Transverse colon (tissue), 4 donors: ENCODE measurements around the gene DSP. TPM values are rescaled to one million over a fixed set of nuclear protein-coding genes. Genes with fewer than 3 reads are reported as not detected.

Source experiments
- DNase-seq: peaks from one replicate; pipeline ENCODE4 v3.0.0-alpha.2; 2019
- H3K27ac ChIP-seq, 4 donors: fragments of 200-600 bp; sonication (generic); 2 replicates each; pipeline ENCODE4 v1.5.1; 2016 to 2018; ENCODE audit warnings: inconsistent platforms in 4 of 4
- H3K27me3 ChIP-seq: fragments of 200-600 bp; sonication (generic); 2 replicates; pipeline ENCODE4 v1.5.1; 2017; ENCODE audit warnings: inconsistent platforms
- H3K36me3 ChIP-seq, 4 donors: fragments of 200-600 bp; sonication (generic); 2 replicates each; pipeline ENCODE4 v1.5.1; 2017 to 2019; ENCODE audit warnings: inconsistent platforms in 4 of 4
- H3K4me1 ChIP-seq, 4 donors: fragments of 200-600 bp; sonication (generic); 2 replicates each; pipeline ENCODE4 v1.5.1; 2017 to 2020; ENCODE audit warnings: inconsistent platforms in 4 of 4
- H3K4me3 ChIP-seq, 4 donors: fragments of 200-600 bp; sonication (generic); 1 replicate in 1 of 4; 2 replicates in 3 of 4; pipeline versions ENCODE4 v1.5.1 to v1.6.1; 2017 to 2019; ENCODE audit warnings: inconsistent platforms in 4 of 4
- H3K9me3 ChIP-seq, 2 donors: fragments of 200-600 bp; sonication (generic); 2 replicates each; pipeline ENCODE4 v1.5.1; 2017 to 2019; ENCODE audit warnings: inconsistent platforms in 2 of 2
- EP300 ChIP-seq: sonication (generic); formaldehyde crosslinking; IDR thresholded peaks from one replicate; pipeline ENCODE4 v1.6.1; 2017; ENCODE audit warnings: antibody characterized with exemption, low read depth
- POLR2A ChIP-seq: fragments of 450-650 bp; IDR thresholded peaks from one replicate; pipeline ENCODE4 v1.6.1; 2016; ENCODE audit warnings: antibody characterized with exemption, mild to moderate bottlenecking, moderate library complexity
- POLR2AphosphoS5 ChIP-seq, 3 donors: sonication (generic); formaldehyde crosslinking; IDR thresholded peaks; one replicate each; pipeline ENCODE4 v1.6.1; 2016; ENCODE audit warnings: antibody characterized with exemption in 3 of 3
- WGBS, 2 donors: methylation state at CpG; one replicate each; pipeline ENCODE4 v1.1.5; 2018; ENCODE audit warnings: low coverage in 1 of 2; 5-methylcytosine and 5-hydroxymethylcytosine counted together
- in situ Hi-C, 4 donors: fragments of 200-750 bp; cut with MboI; loops; one replicate each; pipeline versions ENCODE4 v1.15.0 to v1.15.1; 2017; ENCODE audit warnings: low sequenced_read_pairs in 3 of 4, low pct_ligation_motif_present in 1 of 4, low pct_unique_long_range_greater_than_20kb in 1 of 4
- intact Hi-C: fragments of 100-400 bp; cut with DNase I; formaldehyde crosslinking; loops from one replicate; pipeline ENCODE4 v1.15.1; 2023; ENCODE audit warnings: low total_unique reads
- total RNA-seq, 4 donors: library from RNA; depleted of rRNA; stranded (reverse); fragments of >200 nt; gene quantifications; one replicate each; pipeline ENCODE4 v1.1.0, GENCODE V29; 2016
- TF ChIP-seq, protein P1 (sequence below), 5 experiments: fragments of 200-600 bp in 3 of 5; fragments of 450-650 bp in 2 of 5; sonication (generic) in 3 of 5; IDR thresholded peaks; 1 replicate in 2 of 5; 2 replicates in 3 of 5; pipeline ENCODE4 v1.5.1; 2016 to 2017; ENCODE audit warnings: antibody characterized with exemption in 5 of 5, inconsistent platforms in 3 of 5, mild to moderate bottlenecking in 2 of 5, moderate library complexity in 1 of 5

The DSP gene
- total RNA-seq, 4 donors from 2014 or later, result 160 to 243 (median 202) TPM

DNA sequence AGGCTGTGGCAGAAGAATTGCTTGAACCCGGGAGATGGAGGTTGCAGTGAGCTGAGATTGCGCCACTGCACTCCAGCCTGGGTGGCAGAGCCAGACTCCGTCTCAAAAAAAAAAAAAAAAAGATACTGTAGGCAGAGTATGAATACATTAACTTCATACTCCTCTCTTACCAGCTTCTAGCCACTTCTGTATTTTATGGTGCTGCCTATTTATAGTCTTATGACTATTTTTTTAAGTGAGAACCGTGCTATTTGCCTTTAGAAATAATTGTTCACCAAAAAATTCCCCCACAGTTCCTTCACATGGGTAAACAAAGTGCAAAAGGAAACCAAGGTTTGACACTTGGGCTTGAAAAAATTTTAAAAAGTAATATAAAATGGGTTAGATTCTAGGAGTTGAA is 47.0 kb downstream of the DSP start:
- peaks cover 3 to 58% (median 31%) of the 10 kb centered on the region in 4 donors for H3K4me1 ChIP-seq

GRCh38 chr6:7589221-7589620 is 47.8 kb downstream of the DSP start:
- intact Hi-C loops, result no loop called here
- in situ Hi-C loops, result loop anchor here in 2 of 4 donors (25.0 kb wide), 2 partner anchors 177 to 902 kb away; no protein-coding TSS in a partner anchor
- Histone ChIP-seq H3K4me1 (peaks cover 3 to 58% (median 31%) of the 10 kb centered on the region in 4 donors), H3K4me3 (peak overlapping the region in 1 of 4 donors; percentile 95), H3K27me3 (no peaks in the 10 kb centered on the region), H3K9me3 (no peaks in the 10 kb centered on the region), H3K27ac (peak overlapping the region; percentile 75 to 87 (median 87)), H3K36me3 (peaks cover 0 to 4% (median 1%) of the 10 kb centered on the region in 4 donors)
- DNase-seq, result no peak
- 82 to 87% methylated on average over 3 of the region's 3 CpGs for WGBS, 2 donors
- TF ChIP-seq, protein P1, sequence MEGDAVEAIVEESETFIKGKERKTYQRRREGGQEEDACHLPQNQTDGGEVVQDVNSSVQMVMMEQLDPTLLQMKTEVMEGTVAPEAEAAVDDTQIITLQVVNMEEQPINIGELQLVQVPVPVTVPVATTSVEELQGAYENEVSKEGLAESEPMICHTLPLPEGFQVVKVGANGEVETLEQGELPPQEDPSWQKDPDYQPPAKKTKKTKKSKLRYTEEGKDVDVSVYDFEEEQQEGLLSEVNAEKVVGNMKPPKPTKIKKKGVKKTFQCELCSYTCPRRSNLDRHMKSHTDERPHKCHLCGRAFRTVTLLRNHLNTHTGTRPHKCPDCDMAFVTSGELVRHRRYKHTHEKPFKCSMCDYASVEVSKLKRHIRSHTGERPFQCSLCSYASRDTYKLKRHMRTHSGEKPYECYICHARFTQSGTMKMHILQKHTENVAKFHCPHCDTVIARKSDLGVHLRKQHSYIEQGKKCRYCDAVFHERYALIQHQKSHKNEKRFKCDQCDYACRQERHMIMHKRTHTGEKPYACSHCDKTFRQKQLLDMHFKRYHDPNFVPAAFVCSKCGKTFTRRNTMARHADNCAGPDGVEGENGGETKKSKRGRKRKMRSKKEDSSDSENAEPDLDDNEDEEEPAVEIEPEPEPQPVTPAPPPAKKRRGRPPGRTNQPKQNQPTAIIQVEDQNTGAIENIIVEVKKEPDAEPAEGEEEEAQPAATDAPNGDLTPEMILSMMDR (IDR thresholded peaks at IDR 0.05), result no peak
- TF ChIP-seq EP300 (no peak), POLR2A (no peak), POLR2AphosphoS5 (IDR thresholded peaks at IDR 0.05) (no peak)

More for the DNA sequence above, 47.0 kb downstream of the DSP start:
- H3K27ac ChIP-seq, result peak overlapping the region in 3 of 4 donors; percentile 73 to 79 (median 76)
- H3K27me3 ChIP-seq, result no peaks in the 10 kb centered on the region
- no peak for DNase-seq
- H3K36me3 ChIP-seq, result peaks cover 0 to 8% (median under 1%) of the 10 kb centered on the region in 4 donors
- in situ Hi-C loops (loop anchor here in 2 of 4 donors (25.0 kb wide), 2 partner anchors 176 to 901 kb away; no protein-coding TSS in a partner anchor), intact Hi-C loops (no loop called here)
- TF ChIP-seq, protein P1 (IDR thresholded peaks at IDR 0.05), result no peak
- TF ChIP-seq POLR2AphosphoS5 (IDR thresholded peaks at IDR 0.05), result no peak
- TF ChIP-seq EP300, result no peak
- TF ChIP-seq POLR2A, result no peak
- no peaks in the 10 kb centered on the region for H3K9me3 ChIP-seq
- WGBS, 2 donors, result 54 to 63% methylated on average over 4 of the region's 4 CpGs
- no peak overlapping the region for H3K4me3 ChIP-seq

- H3K4me3 ChIP-seq, result peak within 1 kb of the TSS; percentile 68 to 95 (median 92)
- H3K27me3 ChIP-seq, result no peaks in the 10 kb centered on the region
- DNase-seq, result peak; percentile 96
- in situ Hi-C loops (loop anchor here in 3 of 4 donors (10.0 to 25.0 kb wide), 3 partner anchors 178 to 903 kb away; no protein-coding TSS in a partner anchor), intact Hi-C loops (no loop called here)
- WGBS, 2 donors, result 1 to 3% methylated on average over 11 to 67 of the region's 72 CpGs
- TF ChIP-seq POLR2A, result peak; percentile 87
- TF ChIP-seq, protein P1 (IDR thresholded peaks at IDR 0.05), result no peak
- peak; percentile 90 to 95 (median 93) for TF ChIP-seq POLR2AphosphoS5 (IDR thresholded peaks at IDR 0.05)
- no peak for TF ChIP-seq EP300
- H3K27ac ChIP-seq, result peak within 1 kb of the TSS; percentile 75 to 87 (median 87)
- peaks cover 0 to 14% (median 6%) of the 10 kb centered on the region in 4 donors for H3K36me3 ChIP-seq
- H3K4me1 ChIP-seq, result peaks cover 3 to 58% (median 31%) of the 10 kb centered on the region in 4 donors
- H3K9me3 ChIP-seq, result no peaks in the 10 kb centered on the region
Observed at GRCh38 chr6:7589949-7590917, 48.8 kb downstream of the DSP start, which contains the start of gene SNRNP48. Gene SNRNP48, plus strand, starts transcription at chr6:7590198. Its CDS starts 60 bp downstream, at chr6:7590258.

GRCh38 chr6:7590918-7591302 is 49.4 kb downstream of the DSP start:
- intact Hi-C loops, result no loop called here
- Histone ChIP-seq H3K27ac (peak overlapping the region; percentile 75 to 87 (median 87)), H3K4me1 (peaks cover 3 to 58% (median 31%) of the 10 kb centered on the region in 4 donors), H3K4me3 (peak overlapping the region; percentile 68 to 95 (median 92)), H3K27me3 (no peaks in the 10 kb centered on the region), H3K36me3 (peaks cover 0 to 20% (median 9%) of the 10 kb centered on the region in 4 donors), H3K9me3 (no peaks in the 10 kb centered on the region)
- DNase-seq, result no peak
- whole genome bisulfite sequencing, 2 donors, result 22 to 29% methylated on average over 10 of the region's 10 CpGs
- TF ChIP-seq POLR2AphosphoS5 (IDR thresholded peaks at IDR 0.05) (no peak), POLR2A (no peak)
- in situ Hi-C loops, result loop anchor here in 3 of 4 donors (10.0 to 25.0 kb wide), 3 partner anchors 179 to 904 kb away; no protein-coding TSS in a partner anchor
